GM12891 (cell line): ENCODE measurements around the gene METTL24.

Experiments
- DNase-seq: peaks from one replicate; pipeline ENCODE4 v3.0.0; 2011; ENCODE audit warnings: low spot score; ENCODE audit not compliant: insufficient read length
- FAIRE-seq: peaks from 2 replicates; lab custom pipeline; 2011; peaks lifted over from hg19 to GRCh38; lab: Jason Lieb, UNC
- PAX5 ChIP-seq: IDR thresholded peaks from 2 replicates; pipeline ENCODE4 v1.6.1; 2011; ENCODE audit warnings: low read length, moderate library complexity, mild to moderate bottlenecking; ENCODE audit not compliant: insufficient read depth, severe bottlenecking
- POLR2A ChIP-seq: IDR thresholded peaks from 2 replicates; pipeline ENCODE4 v1.6.1; 2011; ENCODE audit warnings: low read depth, low read length, control low read depth
- POLR2AphosphoS5 ChIP-seq: IDR thresholded peaks from 2 replicates; pipeline ENCODE4 v1.6.1; 2011; ENCODE audit warnings: low read depth, low read length, control low read depth
- POU2F2 ChIP-seq: IDR thresholded peaks from 2 replicates; pipeline ENCODE4 v1.6.1; 2011; ENCODE audit warnings: low read depth, mild to moderate bottlenecking, control low read depth, low read length, moderate library complexity
- SPI1 ChIP-seq: IDR thresholded peaks from 2 replicates; pipeline ENCODE4 v1.6.1; 2011; ENCODE audit warnings: low read depth, low read length, control low read depth
- TAF1 ChIP-seq: IDR thresholded peaks from 2 replicates; pipeline ENCODE4 v1.6.1; 2011; ENCODE audit warnings: low read depth, low read length, control low read depth

METTL24 gene

GRCh38 chr6:110298916-110299315 is 59.2 kb downstream of the METTL24 start:
- TF ChIP-seq TAF1 (no peak), SPI1 (no peak), POU2F2 (no peak), POLR2AphosphoS5 (no peak), POLR2A (no peak), PAX5 (no peak)
- FAIRE-seq (no peak), DNase-seq (no peak)

GRCh38 chr6:110298411-110298810 is 59.7 kb downstream of the METTL24 start:
- FAIRE-seq (no peak), DNase-seq (no peak)
- TF ChIP-seq SPI1 (no peak), POLR2A (no peak), PAX5 (no peak), POLR2AphosphoS5 (no peak), POU2F2 (no peak), TAF1 (no peak)

GRCh38 chr6:110296241-110297025 is 61.7 kb downstream of the METTL24 start:
- TF ChIP-seq TAF1 (no peak), PAX5 (no peak), POU2F2 (no peak), SPI1 (no peak), POLR2A (no peak), POLR2AphosphoS5 (no peak)
- FAIRE-seq (no peak), DNase-seq (no peak)

GRCh38 chr6:110295451-110296165 is 62.5 kb downstream of the METTL24 start:
- DNase-seq (no peak), FAIRE-seq (no peak)
- TF ChIP-seq SPI1 (no peak), POLR2AphosphoS5 (no peak), PAX5 (no peak), POLR2A (no peak), TAF1 (no peak), POU2F2 (no peak)

- no peak for TF ChIP-seq TAF1
- TF ChIP-seq POLR2AphosphoS5, result no peak
- FAIRE-seq (no peak), DNase-seq (no peak)
Measured at GRCh38 chr6:110287462-110288341, 70.4 kb downstream of the METTL24 start.

GRCh38 chr6:110285306-110286060 is 72.7 kb downstream of the METTL24 start:
- FAIRE-seq (no peak), DNase-seq (no peak)
- TF ChIP-seq SPI1, result no peak

GRCh38 chr6:110284855-110285254 is 73.3 kb downstream of the METTL24 start:
- DNase-seq, result no peak
- no peak for FAIRE-seq
- no peak for TF ChIP-seq PAX5
- TF ChIP-seq POLR2AphosphoS5, result no peak
- no peak for TF ChIP-seq POLR2A
- no peak for TF ChIP-seq SPI1
- no peak for TF ChIP-seq POU2F2
- TF ChIP-seq TAF1, result no peak

- no peak for DNase-seq
- TF ChIP-seq TAF1 (no peak), POLR2AphosphoS5 (no peak), SPI1 (no peak), POLR2A (no peak), POU2F2 (no peak), PAX5 (no peak)
- no peak for FAIRE-seq
Measured at GRCh38 chr6:110283657-110284056, 74.5 kb downstream of the METTL24 start.
